NCI-H1048 (cell line): ENCODE measurements around the gene POLR2F.
"Not testable (repeated sequence)": the region's sequence is repeated elsewhere in the genome, so short reads cannot be mapped to it uniquely, and the experiment has no call there.

Experiments
- DNase-seq: peaks from one replicate; lab custom pipeline; 2025; lab: John Stamatoyannopoulos, UW

The POLR2F gene

DNA sequence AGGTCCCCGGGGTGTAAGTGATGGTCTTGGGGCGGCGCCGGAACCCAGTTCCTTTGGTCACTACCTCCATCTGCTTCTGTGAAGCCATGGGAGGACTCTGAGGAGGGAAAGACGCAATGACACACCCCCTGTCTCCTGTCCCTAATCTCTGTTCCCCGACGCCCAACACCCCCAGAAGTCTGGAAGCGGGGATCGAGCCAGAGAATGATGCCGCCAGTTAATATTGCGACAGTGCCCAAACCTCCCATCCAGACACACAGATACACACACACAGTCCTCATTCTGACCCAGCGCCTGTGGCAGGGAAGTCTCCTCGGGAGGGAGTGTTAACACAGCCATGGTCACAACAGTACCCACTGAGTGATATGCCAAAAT, 450 bp upstream of the POLR2F start:
- no peak for DNase-seq

DNA sequence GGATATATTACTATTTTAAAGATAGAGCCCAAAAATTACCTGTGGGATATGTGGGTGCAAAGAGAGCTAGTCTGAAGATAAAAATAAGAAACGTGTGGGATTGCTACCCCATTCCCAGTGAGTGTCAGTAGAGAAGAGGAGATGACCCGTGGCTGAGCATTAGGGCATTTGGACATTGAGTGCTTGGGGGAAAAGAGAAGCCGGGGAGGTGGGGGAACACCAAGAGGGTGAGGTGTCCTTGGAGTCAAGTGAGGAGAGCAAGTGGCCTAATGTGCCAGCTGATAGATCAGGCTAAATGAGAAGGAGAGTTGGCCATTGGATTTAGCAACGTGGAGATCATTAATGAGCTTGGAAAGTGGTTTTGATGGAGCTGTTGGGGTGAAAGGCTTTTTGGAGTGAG, 1.2 kb downstream of the POLR2F start:
- DNase-seq: no peak

GRCh38 chr22:37955825-37956397, 2.4 kb downstream of the POLR2F start:
- not testable (repeated sequence) for DNase-seq

DNA sequence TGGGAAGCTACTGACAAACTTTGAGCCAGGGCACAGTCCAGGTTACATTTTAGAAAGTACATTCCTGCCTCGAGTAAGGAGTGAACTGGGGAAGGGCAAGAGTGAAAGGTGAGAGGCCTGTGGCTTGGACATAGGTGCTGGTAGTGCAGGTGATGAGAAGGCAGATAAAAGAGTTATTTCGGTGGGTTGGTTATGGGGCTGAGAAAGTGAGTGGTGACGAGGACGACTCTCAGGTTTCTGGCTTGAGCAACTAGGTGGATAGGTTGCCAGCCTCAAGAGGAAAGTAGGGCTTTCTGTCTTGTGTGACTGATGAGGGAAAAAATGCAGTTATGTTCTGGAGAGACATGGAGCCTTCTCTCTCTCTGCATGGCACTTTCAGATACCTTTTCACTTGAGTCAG, 3.7 kb downstream of the POLR2F start:
- no peak for DNase-seq

DNA sequence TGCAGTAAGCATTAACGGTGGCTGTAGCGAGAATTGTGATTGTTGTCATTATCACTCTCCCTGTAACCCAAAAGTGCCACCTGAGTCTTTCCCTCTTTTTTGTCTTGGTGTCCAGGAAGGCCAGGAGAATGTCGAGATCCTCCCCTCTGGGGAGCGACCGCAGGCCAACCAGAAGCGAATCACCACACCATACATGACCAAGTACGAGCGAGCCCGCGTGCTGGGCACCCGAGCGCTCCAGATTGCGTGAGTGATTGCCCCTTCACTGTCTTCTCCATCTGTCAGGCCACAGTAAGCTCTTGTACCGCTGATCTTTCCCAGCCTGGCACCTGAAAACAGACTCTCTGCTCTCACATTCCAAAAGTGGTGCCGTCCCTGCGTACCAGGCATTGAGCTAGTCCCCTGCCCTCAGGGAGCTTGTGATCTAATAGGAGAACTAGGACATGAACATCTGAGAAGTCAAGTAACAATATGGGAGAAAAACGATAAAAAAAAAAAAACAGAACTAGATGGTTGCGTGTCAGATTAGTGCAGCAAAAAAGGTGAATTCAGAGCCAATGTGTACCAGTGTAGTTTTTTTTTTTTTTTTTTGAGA, 5.8 kb downstream of the POLR2F start:
- DNase-seq: no peak

DNA sequence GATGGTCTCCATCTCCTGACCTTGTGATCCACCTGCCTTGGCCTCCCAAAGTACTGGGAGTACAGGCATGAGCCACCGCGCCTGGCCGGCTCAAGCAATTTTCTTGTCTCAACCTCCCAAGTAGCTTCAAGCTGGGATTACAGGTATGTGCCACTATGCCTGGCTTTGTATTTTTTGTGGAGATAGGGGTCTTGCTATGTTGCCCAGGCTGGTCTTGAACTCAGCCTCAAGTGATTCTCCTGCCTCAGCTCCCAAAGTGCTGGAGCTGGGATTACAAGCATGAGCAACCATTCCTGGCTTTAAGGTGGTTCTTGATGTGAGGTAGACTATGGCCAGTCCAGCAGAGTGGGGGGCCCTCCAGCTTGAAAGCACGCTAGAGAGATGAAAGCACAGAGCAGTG, 7.6 kb downstream of the POLR2F start:
- no peak for DNase-seq

- DNase-seq: no peak
Measured at GRCh38 chr22:37965940-37966664, 12.6 kb downstream of the POLR2F start.

- DNase-seq: no peak
Measured at GRCh38 chr22:37967147-37967546, 13.6 kb downstream of the POLR2F start.

DNA sequence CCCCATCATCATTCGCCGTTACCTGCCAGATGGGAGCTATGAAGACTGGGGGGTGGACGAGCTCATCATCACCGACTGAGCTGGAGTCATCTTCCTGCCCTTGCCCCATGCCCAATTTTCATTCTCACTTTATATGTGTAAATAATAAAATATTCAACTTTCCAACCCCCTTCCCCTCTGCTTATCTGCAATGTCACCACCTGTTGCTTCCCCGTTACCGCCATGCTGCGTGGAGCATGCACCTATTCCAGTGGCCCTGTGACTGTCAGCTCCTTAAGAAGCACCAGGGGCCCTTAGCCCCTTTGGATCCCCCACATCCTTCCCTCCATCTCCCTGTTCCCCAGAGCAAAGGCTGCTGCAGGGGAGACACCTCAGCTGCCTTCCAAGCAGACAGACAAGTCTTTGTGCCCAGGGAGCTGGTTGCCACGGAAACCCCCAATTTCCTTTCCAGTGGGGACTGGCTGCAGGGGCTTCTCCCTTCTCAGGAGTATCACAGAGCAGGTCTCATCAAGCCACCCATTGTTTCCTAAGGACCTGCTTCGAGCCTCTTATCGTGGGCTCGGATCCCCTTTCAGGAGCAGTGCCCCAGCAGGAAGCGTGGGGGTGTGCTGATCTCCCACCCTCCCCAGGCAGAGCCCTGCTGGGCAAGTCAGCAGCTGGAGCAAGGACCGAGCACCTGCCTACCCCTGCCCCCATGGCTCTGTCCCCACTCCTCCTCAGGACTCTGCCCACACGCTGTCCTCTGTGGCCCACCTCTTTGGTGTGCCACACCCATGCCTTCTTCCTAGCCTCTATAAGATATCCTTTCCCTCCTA, 14.3 kb downstream of the POLR2F start:
- no peak for DNase-seq

DNA sequence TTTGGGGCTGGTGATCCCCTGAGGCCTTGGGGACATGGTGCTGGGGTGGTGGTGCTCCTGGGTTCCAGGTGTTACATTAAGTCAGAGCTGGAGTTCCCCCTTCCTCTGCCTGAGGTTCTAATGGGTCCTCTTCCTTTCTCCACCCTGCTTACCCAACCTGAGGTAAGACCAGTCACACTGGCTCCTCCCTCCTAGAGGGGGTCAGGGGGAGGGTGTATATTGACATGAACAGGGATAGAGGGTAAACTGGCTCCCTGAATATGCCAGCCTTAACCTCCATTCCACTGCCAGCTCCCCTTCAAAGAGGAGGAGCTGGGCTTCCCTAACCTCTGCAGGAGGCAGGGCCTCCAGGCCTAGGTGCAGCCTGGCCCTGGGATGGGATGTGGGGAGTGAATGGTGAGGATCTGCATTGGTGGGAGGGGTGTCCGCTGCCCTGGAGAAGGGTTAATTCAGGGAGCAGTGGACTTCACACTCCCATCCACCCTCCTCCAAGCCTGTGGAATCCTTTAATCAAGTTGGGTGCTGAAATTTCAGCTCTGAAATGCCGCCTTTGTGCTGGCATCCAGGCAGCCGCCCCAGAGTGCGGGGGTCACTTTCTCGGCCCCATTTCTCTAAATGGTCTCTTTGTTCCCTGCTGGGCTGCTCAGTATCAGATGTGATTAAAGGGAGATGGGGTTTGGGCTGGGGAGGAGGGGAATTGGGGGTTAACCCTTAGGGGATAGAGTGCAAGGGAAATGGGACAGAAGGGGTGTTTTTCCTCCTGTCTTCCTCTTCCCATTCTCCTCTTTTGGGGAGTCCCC, 15.2 kb downstream of the POLR2F start:
- DNase-seq: no peak

- no peak for DNase-seq
Measured at GRCh38 chr22:37970864-37971263, 17.4 kb downstream of the POLR2F start.

GRCh38 chr22:37971475-37972434, 18.3 kb downstream of the POLR2F start:
- DNase-seq: no peak

- no peak for DNase-seq
Measured at GRCh38 chr22:37972527-37972926, 19.0 kb downstream of the POLR2F start.

GRCh38 chr22:37973271-37974170, 20.0 kb downstream of the POLR2F start:
- no peak for DNase-seq

- no peak for DNase-seq
Measured at GRCh38 chr22:37975153-37975552, 21.7 kb downstream of the POLR2F start.

DNA sequence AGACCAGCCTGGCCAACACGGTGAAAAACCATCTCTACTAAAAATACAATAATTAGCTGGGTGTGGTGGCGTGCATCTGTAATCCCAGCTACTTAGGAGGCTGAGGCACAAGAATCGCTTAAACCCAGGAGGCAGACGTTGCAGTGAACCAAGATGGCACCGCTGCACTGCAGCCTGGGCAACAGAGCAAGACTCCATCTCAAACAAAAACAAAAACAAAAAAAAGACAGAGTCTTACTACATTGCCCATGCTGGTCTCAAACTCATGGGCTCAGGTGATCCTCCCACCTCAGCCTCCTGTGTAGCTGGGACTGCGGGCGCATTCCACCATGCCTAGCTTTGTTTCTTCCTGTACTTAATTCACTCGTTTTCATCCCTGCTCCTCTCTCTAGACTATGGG, 22.5 kb downstream of the POLR2F start:
- not testable (repeated sequence) for DNase-seq

- no peak for DNase-seq
Measured at GRCh38 chr22:37976547-37976946, 23.0 kb downstream of the POLR2F start.

- no peak for DNase-seq
Measured at GRCh38 chr22:37979782-37980181, 26.3 kb downstream of the POLR2F start.

GRCh38 chr22:37981282-37982011, 27.9 kb downstream of the POLR2F start:
- DNase-seq: no peak
